Fibroblast of skin of left biceps (primary cell): ENCODE results near the gene ACKR2.

ENCODE experiments used
- DNase-seq, 2 experiments: peaks; one replicate each; pipeline ENCODE4 v3.0.0-alpha.2; 2013; ENCODE audit warnings: low read depth in 2 of 2

The ACKR2 gene, protein sequence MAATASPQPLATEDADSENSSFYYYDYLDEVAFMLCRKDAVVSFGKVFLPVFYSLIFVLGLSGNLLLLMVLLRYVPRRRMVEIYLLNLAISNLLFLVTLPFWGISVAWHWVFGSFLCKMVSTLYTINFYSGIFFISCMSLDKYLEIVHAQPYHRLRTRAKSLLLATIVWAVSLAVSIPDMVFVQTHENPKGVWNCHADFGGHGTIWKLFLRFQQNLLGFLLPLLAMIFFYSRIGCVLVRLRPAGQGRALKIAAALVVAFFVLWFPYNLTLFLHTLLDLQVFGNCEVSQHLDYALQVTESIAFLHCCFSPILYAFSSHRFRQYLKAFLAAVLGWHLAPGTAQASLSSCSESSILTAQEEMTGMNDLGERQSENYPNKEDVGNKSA

GRCh38 chr3:42809202-42809601 lies at the start of gene ACKR2:
ACKR2 (plus strand) TSS chr3:42809445; CDS start chr3:42864503, 55,058 bp downstream.
- no peak for DNase-seq

DNA sequence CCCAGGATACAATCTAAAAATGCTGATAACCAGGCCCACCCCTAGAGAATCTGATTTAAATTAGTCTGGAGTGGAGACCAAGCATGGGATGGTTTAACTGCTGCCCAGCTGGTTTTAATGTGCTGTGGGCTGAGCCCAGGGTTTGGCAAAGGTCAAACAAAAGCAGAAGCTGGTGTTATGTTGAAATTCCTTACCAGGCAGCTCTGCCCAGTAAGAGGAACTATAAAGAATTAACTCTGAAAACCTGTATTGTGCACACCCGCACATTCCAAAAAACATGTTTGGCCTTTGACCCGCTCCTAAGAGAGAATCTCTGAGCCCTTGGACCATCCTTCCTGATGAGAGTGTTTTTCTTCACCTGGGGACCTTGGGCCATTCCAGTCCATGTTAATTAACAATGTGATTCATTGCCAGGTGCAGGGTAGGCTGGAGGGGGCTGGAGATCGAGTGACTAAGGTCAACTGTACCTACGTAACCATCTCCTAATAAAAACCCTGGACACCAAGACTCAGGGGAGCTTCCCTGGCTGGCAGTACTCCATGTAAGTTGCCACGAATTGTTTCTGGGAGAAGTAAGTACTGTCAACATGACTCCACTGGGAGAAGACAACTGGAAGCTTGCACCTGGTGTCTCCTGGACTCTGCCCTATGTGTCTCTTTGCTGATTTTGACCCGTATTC lies 47.1 kb upstream of the ACKR2 start:
- no peak for DNase-seq

DNA sequence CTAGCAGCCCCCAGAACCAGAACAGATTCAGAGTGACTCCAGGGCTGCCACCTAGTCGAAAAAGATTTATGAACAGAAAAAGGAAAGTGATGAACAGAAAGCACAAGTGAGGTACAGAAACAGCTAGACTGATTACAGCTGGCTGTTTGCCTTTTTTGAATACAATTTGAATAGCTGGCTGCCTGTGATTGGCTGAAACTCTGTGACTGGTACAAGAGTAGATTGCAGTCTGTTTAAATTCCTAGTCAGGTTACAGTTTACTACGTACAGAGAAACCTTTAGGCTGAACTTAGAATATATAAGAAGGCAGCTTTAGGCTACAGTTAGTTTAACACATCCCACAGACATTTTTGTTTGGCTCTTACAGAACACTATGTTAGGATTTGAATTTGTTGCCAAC lies 46.2 kb upstream of the ACKR2 start:
- no peak for DNase-seq

- no peak for DNase-seq
Observed at GRCh38 chr3:42764115-42764514, 45.1 kb upstream of the ACKR2 start.

GRCh38 chr3:42764561-42765295 lies 44.5 kb upstream of the ACKR2 start:
- no peak for DNase-seq

GRCh38 chr3:42769477-42770131 lies 39.6 kb upstream of the ACKR2 start:
- DNase-seq, result no peak

GRCh38 chr3:42771271-42771670 lies 38.0 kb upstream of the ACKR2 start:
- DNase-seq, result no peak

- DNase-seq, result peak; percentile 47 to 55
Observed at GRCh38 chr3:42772670-42773408, 36.4 kb upstream of the ACKR2 start, which contains the start of gene CCDC13. CCDC13 (minus strand) TSS chr3:42773253; CDS start chr3:42758345, 14,908 bp downstream.

- no peak for DNase-seq
Observed at GRCh38 chr3:42773409-42773751, 35.9 kb upstream of the ACKR2 start.

- no peak for DNase-seq
Observed at GRCh38 chr3:42778644-42779043, 30.6 kb upstream of the ACKR2 start.

DNA sequence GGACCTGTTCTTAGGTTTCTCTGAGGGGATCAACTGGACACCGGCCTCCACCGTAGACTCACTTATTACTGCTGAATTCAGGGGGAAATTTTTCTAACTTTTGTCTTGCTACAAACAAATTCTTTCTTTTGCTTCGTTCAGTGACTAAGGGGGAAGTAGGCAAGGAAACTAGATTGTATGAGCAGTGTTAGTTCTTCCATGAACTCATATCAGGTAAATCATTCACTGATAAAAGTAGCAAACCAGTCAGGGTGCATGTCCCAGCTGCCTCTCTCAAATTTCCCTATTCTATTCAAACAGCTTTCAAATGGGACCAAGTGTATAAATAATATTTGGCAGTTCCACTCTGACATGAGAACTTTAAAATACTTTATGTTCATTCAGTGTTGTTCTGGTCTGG lies 28.8 kb upstream of the ACKR2 start:
- DNase-seq, result no peak

DNA sequence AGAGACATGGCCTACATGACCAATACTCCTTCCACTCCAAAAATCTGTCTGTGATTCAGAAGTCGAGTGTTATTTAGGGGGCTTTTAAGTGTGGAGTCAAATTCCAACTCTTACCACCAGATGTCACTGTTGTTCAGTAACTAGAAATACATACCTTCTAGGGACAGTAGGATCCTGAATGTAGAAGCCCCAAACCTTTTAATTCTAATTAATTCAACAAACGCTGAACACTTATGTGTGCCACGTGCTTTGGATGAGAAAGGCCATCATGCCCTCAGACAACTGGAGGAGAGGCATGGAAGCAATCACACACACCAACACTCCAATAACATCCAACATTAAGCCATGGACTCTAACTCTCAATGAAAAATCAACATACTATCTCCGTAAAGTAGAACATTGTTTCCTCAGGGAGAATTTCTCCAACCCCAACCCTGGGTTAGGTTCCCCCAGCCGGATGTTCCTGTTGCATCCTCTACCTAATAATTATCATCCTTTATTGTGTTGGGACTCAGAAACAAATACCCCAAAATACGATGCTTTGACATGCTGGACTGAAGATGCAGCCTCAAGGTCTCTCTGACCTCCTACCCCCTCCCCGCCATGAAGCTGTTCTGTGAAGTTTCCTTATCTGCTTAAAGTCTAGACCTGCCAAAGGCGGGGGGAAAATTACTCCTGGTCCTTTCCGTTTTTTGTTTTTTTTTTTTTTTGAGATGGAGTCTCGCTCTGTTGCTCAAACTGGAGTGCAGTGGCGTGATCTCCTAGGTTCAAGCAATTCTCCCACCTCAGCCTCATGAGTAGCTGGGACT lies 28.1 kb upstream of the ACKR2 start:
- peak; percentile 28 to 33 for DNase-seq

DNA sequence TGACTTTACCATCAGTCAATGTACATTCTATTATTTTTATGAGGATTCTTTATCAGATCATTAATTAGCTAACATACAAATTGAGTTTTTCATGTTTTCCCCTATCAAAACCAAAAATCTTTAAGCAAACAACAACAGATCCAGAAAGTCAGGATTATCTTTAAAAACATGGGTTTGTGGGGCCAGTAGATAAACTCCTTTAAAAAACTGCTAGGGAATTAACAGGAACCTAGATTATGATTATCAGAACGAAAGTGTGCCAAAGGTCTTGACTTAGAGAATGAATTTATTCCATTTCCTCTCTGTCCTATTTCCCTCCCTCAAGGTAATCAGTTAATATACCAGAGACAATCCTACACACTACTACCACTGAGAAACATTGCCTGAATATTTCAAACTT lies 23.0 kb upstream of the ACKR2 start:
- DNase-seq, result no peak

- no peak for DNase-seq
Observed at GRCh38 chr3:42786631-42787030, 22.6 kb upstream of the ACKR2 start.

GRCh38 chr3:42790714-42791229 lies 18.5 kb upstream of the ACKR2 start:
- DNase-seq, result no peak

- DNase-seq, result no peak
Observed at GRCh38 chr3:42795621-42796181, 13.5 kb upstream of the ACKR2 start.

GRCh38 chr3:42796332-42796885 lies 12.8 kb upstream of the ACKR2 start:
- DNase-seq, result no peak

- no peak for DNase-seq
Observed at GRCh38 chr3:42799376-42799775, 9.9 kb upstream of the ACKR2 start.

DNA sequence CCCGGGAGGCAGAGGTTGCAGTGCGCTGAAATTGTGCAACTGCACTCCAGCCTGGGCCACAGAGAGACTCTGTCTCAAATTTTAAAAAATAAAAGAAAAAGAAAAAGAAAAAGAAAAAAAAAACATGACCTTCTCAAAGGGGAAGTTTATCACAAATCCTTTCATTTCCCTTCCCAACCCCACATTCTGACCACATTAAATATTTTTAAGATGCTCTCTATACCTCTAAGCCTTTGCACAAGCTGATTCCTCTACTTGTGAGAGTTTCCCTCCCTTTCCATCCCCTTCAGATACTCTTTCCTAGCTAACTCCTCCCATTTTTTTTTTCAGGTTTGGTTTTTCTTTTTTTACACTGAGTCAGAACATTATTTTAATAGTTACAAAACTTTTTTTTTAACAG lies 9.0 kb upstream of the ACKR2 start:
- no peak for DNase-seq
